ENCODE measurements around the gene PTGES3L.
"Not testable (repeated sequence)": the region's sequence is repeated elsewhere in the genome, so short reads cannot be mapped to it uniquely, and the experiment has no call there.

PTGES3L gene

DNA sequence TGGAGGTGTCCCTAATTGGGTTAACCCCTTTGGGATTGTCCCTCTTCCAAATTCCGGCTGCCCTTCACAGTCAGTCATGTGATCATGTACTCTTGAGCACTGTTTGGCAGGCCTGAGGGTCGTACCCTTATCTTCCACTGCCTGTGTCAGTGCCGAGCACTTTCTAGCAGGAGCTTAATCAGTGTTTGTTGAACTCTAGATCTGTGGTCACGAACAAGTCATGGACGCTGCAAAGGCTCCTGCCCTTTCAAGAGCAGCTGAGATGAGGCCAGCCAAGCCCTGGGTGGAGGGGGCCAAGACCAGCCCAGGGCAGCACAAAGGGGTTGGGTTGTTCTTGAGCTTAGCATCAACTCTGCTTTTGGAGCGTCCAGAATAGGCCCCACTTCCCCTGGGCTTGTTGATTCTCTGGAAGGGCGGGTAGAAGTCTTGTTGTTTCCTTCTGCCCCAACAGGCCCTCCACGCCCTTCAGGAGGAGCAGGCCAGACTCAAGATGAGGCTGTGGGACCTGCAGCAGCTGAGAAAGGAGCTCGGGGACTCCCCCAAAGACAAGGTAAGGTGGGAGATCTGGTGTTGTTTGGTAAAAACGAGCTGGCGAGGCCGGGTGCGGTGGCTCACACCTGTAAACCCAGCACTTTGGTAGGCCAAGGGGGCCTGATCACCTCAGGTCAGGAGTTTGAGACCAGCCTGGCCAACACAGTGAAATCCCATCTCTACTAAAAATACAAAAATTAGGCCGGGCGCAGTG lies 32.0 kb upstream of the PTGES3L start:
- TF ChIP-seq, protein P1, sequence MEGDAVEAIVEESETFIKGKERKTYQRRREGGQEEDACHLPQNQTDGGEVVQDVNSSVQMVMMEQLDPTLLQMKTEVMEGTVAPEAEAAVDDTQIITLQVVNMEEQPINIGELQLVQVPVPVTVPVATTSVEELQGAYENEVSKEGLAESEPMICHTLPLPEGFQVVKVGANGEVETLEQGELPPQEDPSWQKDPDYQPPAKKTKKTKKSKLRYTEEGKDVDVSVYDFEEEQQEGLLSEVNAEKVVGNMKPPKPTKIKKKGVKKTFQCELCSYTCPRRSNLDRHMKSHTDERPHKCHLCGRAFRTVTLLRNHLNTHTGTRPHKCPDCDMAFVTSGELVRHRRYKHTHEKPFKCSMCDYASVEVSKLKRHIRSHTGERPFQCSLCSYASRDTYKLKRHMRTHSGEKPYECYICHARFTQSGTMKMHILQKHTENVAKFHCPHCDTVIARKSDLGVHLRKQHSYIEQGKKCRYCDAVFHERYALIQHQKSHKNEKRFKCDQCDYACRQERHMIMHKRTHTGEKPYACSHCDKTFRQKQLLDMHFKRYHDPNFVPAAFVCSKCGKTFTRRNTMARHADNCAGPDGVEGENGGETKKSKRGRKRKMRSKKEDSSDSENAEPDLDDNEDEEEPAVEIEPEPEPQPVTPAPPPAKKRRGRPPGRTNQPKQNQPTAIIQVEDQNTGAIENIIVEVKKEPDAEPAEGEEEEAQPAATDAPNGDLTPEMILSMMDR (conservative IDR thresholded peaks at IDR 0.05; ENCODE audit: low read depth, low read length), result no peak
- no peak for DNase-seq (ENCODE audit: low read depth)
- H3K4me3 ChIP-seq (ENCODE audit: low read depth, low read length), result no peak overlapping the region

DNA sequence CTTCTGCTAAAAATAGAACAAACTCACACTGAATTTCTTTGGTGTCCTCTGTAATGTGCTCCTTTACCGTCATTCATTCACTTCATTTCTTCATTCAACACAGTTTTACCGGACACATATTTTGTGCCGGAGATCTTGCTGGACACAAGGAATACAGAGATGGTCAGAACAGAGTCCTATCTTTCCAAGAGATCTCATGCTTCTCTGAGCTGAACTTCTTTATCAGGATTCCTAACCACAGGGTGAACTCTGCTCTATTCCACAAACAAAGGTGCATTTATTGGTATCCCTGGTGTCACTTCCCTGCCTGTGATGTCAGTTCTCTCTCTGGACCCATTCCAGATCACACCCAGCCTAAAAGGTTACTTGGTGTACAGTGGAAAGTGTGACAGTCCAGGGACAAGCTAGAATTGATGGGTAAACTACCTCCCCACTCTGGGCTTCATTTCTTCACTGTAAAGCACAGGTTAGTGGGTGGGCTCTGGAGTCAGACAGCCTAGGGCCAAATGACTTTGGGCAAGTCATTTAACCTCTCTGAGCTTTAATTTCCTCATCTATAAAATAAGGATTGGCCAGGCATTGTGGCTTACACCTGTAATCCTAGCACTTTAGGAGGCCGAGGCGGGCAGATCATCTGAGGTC lies 30.9 kb upstream of the PTGES3L start:
- DNase-seq (ENCODE audit: low read depth), result no peak
- TF ChIP-seq, protein P1 (conservative IDR thresholded peaks at IDR 0.05; ENCODE audit: low read depth, low read length), result no peak
- H3K4me3 ChIP-seq (ENCODE audit: low read depth, low read length), result no peak overlapping the region

DNA sequence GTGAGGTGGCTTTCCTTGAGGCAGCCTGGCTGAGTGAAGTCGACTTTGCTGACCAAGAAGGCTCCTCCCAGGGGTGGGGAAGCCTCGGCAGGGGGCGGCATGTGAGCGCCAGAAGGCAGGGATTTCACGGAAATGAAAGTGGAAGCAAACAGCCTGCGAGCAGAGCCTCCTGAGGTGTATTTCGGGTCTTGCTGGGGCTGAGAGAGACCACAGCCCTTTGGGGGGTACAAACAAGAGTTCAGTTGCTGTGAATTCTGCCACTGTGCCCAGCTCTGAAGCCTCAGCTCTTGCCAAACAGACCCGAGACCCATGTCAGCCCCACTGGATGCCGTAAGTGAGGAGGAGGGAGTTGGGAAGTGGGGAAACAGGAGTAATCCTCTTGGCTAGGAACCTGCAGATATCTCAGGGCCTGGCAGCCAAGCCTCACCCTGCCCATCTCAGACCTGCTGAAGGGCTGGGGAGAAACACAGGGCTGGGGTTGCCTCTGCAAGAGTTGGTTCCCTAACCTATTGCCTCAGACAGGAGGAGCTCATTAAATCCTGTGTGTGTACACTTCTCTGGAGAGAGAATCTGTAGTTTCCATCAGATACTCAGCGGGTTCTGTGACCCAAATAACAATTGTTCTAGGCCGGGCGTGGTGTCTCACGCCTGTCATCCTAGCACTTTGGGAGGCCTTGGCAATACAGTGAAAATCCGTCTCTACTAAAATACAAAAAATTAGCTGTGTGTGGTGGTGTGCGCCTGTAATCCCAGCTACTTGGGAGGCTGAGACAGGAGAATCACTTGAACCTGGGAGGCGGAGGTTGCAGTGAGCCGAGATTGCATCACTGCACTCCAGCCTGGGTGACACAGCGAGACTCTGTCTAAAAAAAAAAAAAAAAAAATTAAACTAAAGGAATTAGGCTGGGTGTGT lies 27.0 kb upstream of the PTGES3L start, which contains the start of gene IFI35:
TSS of gene IFI35 (plus strand) at position 146 of the 913 bp plus-strand sequence. CDS start at position 310, 164 bp downstream.
- DNase-seq (ENCODE audit: low read depth), result peak; percentile 94
- H3K4me3 ChIP-seq (ENCODE audit: low read depth, low read length), result peak within 1 kb of the TSS; percentile 74
- TF ChIP-seq, protein P1 (conservative IDR thresholded peaks at IDR 0.05; ENCODE audit: low read depth, low read length), result peak; percentile 25

DNA sequence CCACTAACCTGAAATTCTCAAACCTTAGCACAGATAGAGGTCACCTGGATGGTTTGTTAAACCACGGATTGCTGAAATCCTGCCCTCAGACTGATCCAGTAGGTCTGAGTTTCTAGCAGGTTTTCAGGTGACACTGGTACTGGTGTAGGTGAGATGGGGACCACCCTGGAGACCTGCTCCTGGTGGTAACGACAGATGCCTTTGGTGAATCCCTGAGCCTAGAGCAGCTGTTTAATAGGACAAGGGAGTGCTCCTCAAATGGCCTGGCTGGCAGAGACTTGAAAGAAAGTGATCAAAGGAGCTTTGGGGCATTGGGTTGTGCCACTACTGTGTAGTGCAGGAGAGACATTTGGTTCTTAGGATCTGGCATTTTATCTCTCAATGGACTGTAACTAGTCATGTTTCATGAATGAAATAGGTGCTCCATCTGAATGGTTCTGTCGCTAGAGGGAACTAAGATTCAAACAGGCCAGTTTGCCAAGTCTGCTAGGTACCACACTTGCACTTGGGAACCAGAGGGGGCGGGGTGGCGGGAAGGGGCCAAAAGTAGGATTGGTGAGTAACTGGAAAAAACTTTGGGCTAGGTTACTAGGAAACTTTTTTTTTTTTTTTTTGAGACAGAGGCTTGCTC lies 23.8 kb upstream of the PTGES3L start:
- DNase-seq (ENCODE audit: low read depth), result no peak
- TF ChIP-seq, protein P1 (conservative IDR thresholded peaks at IDR 0.05; ENCODE audit: low read depth, low read length), result no peak
- no peak overlapping the region for H3K4me3 ChIP-seq (ENCODE audit: low read depth, low read length)

DNA sequence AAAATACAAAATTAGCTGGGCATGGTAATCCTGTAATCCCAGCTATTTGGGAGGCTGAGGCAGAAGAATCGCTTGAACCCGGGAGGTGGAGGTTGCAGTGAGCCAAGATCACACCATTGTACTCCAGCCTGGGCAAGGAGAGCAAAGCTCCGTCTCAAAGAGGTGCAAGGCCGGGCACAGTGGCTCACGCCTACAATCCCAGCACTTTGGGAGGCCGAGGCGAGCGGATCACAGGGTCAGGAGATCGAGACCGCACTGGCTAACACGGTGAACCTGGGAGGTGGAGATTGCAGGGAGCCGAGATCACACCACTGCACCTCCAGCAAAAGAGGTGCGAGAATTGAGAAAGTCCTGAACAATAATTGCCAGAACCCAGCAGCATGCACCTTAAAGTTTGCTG lies 21.0 kb upstream of the PTGES3L start:
- H3K4me3 ChIP-seq (ENCODE audit: low read depth, low read length), result not testable (repeated sequence)

DNA sequence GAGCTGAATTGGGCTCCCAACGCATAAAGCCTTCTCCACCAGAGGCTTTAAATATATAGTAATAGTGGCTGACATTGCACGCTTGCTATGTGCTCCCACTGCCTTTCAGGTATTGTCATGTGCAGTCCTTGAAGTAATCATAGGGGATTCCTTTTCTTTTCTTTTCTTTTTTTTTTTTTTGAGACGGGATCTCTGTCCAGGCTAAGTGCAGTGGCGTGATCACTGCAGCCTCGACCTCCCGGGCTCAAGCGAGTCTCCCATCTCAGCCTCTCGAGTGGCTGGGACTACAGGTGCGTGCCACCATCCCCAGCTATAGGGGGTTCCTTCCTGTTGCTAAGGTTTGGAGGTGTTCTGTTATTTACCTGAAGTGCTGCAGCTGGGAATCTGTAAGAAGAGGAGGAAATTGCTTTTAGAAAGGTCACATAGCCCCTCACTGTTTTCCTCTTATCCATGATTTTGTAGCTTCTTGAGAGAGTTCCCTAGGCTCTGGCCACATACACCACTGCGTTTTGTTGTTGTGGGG lies 19.2 kb upstream of the PTGES3L start:
- peak overlapping the region; percentile 94 for H3K4me3 ChIP-seq (ENCODE audit: low read depth, low read length)
- TF ChIP-seq, protein P1 (conservative IDR thresholded peaks at IDR 0.05; ENCODE audit: low read depth, low read length), result no peak
- DNase-seq (ENCODE audit: low read depth), result no peak

More for the DNA sequence above, 21.0 kb upstream of the PTGES3L start:
- not testable (repeated sequence) for DNase-seq (ENCODE audit: low read depth)
